ENCODE data around the gene VTN.

DNA sequence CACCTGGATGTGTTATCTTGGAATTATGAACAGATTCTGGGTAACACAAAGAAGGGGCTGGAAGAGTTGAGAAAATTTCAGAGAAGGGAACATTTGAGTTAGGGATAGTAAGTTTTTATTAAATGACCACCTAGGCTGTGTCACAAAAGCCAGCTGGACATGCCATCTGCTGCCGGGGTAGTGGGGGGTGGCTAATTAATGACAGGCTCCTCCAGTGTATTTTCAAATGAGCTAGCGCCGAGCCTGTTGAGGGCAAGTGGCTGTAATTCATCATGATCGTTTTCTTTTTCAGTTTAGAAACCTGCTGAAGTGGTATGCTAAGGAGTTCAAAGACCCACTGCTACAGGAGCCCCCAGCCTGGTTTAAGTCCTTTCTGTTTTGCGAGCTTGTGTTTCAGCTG lies 44.9 kb downstream of the VTN start:
- no peak for TF ChIP-seq GLIS3 (CRISPR knock-in tag; IDR thresholded peaks at IDR 0.05)
- no peak for TF ChIP-seq ARNTL (CRISPR knock-in tag; IDR thresholded peaks at IDR 0.05; ENCODE audit: borderline replicate concordance, low read depth)
- TF ChIP-seq ZC3H10 (CRISPR knock-in tag; IDR thresholded peaks at IDR 0.05), result no peak
- no peak for TF ChIP-seq SNAI2 (CRISPR knock-in tag; IDR thresholded peaks at IDR 0.05)
- no peak for TF ChIP-seq ISL1 (CRISPR knock-in tag; IDR thresholded peaks at IDR 0.05)
- TF ChIP-seq, protein P1, sequence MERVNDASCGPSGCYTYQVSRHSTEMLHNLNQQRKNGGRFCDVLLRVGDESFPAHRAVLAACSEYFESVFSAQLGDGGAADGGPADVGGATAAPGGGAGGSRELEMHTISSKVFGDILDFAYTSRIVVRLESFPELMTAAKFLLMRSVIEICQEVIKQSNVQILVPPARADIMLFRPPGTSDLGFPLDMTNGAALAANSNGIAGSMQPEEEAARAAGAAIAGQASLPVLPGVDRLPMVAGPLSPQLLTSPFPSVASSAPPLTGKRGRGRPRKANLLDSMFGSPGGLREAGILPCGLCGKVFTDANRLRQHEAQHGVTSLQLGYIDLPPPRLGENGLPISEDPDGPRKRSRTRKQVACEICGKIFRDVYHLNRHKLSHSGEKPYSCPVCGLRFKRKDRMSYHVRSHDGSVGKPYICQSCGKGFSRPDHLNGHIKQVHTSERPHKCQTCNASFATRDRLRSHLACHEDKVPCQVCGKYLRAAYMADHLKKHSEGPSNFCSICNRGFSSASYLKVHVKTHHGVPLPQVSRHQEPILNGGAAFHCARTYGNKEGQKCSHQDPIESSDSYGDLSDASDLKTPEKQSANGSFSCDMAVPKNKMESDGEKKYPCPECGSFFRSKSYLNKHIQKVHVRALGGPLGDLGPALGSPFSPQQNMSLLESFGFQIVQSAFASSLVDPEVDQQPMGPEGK (CRISPR knock-in tag; IDR thresholded peaks at IDR 0.05; ENCODE audit: borderline replicate concordance), result no peak
- TF ChIP-seq, protein P2, sequence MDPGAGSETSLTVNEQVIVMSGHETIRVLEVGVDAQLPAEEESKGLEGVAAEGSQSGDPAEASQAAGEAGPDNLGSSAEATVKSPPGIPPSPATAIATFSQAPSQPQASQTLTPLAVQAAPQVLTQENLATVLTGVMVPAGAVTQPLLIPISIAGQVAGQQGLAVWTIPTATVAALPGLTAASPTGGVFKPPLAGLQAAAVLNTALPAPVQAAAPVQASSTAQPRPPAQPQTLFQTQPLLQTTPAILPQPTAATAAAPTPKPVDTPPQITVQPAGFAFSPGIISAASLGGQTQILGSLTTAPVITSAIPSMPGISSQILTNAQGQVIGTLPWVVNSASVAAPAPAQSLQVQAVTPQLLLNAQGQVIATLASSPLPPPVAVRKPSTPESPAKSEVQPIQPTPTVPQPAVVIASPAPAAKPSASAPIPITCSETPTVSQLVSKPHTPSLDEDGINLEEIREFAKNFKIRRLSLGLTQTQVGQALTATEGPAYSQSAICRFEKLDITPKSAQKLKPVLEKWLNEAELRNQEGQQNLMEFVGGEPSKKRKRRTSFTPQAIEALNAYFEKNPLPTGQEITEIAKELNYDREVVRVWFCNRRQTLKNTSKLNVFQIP (CRISPR knock-in tag; IDR thresholded peaks at IDR 0.05; ENCODE audit: borderline replicate concordance, low read depth), result no peak

Measured in SK-N-SH treated with all-trans-retinoic acid at 6 μM for 48 hours (cell line).